IPS-18c (cell line): ENCODE data around the gene GARRE1.
"Not testable (repeated sequence)": the region's sequence is repeated elsewhere in the genome, so short reads cannot be mapped to it uniquely, and the experiment has no call there.

Source experiments
- H3K4me3 ChIP-seq: 2 replicates; pipeline ENCODE4 v1.7.0; 2013; ENCODE audit warnings: low read depth, mild to moderate bottlenecking, low read length, moderate library complexity; ENCODE audit not compliant: insufficient read depth
- H3K9me3 ChIP-seq: one replicate; pipeline ENCODE4 v1.6.1; 2013; ENCODE audit warnings: mild to moderate bottlenecking, low read length, moderate library complexity; ENCODE audit not compliant: control insufficient read depth, insufficient read depth

GARRE1 gene

GRCh38 chr19:34274284-34274826 lies 20.0 kb downstream of the GARRE1 start:
- Histone ChIP-seq H3K4me3 (no peak overlapping the region), H3K9me3 (no peaks in the 10 kb centered on the region)

- H3K4me3 ChIP-seq: no peak overlapping the region
These were observed 20.7 kb downstream of the GARRE1 start for GRCh38 chr19:34274827-34275625.

GRCh38 chr19:34275705-34276104 lies 21.4 kb downstream of the GARRE1 start:
- H3K9me3 ChIP-seq: no peaks in the 10 kb centered on the region
- H3K4me3 ChIP-seq: no peak overlapping the region

More at GRCh38 chr19:34274827-34275625, 20.7 kb downstream of the GARRE1 start:
- H3K9me3 ChIP-seq: no peaks in the 10 kb centered on the region

- Histone ChIP-seq H3K4me3 (no peak overlapping the region), H3K9me3 (no peaks in the 10 kb centered on the region)
These were observed 22.3 kb downstream of the GARRE1 start for GRCh38 chr19:34276614-34277013.

- Histone ChIP-seq H3K4me3 (no peak overlapping the region), H3K9me3 (no peaks in the 10 kb centered on the region)
These were observed 22.9 kb downstream of the GARRE1 start for GRCh38 chr19:34277244-34277643.

GRCh38 chr19:34278783-34279182 lies 24.4 kb downstream of the GARRE1 start:
- Histone ChIP-seq H3K9me3 (no peaks in the 10 kb centered on the region), H3K4me3 (no peak overlapping the region)

GRCh38 chr19:34281444-34281843 lies 27.1 kb downstream of the GARRE1 start:
- H3K4me3 ChIP-seq, H3K9me3 ChIP-seq: not testable (repeated sequence)

- Histone ChIP-seq H3K9me3 (no peaks in the 10 kb centered on the region), H3K4me3 (no peak overlapping the region)
These were observed 28.5 kb downstream of the GARRE1 start for GRCh38 chr19:34282611-34283519.

GRCh38 chr19:34284505-34284904 lies 30.2 kb downstream of the GARRE1 start:
- no peaks in the 10 kb centered on the region for H3K9me3 ChIP-seq
- no peak overlapping the region for H3K4me3 ChIP-seq

GRCh38 chr19:34287662-34288140 lies 33.3 kb downstream of the GARRE1 start:
- H3K9me3 ChIP-seq: no peaks in the 10 kb centered on the region
- no peak overlapping the region for H3K4me3 ChIP-seq

GRCh38 chr19:34288381-34288780 lies 34.0 kb downstream of the GARRE1 start:
- Histone ChIP-seq H3K9me3 (peaks cover 2% of the 10 kb centered on the region), H3K4me3 (no peak overlapping the region)

- peaks cover 2% of the 10 kb centered on the region for H3K9me3 ChIP-seq
These were observed 36.9 kb downstream of the GARRE1 start for GRCh38 chr19:34291235-34291634.

GRCh38 chr19:34295103-34295502 lies 40.7 kb downstream of the GARRE1 start:
- H3K4me3 ChIP-seq: no peak overlapping the region

More at GRCh38 chr19:34291235-34291634, 36.9 kb downstream of the GARRE1 start:
- H3K4me3 ChIP-seq: no peak overlapping the region

GRCh38 chr19:34298891-34299520 lies 44.7 kb downstream of the GARRE1 start:
- H3K4me3 ChIP-seq: no peak overlapping the region

More at GRCh38 chr19:34295103-34295502, 40.7 kb downstream of the GARRE1 start:
- H3K9me3 ChIP-seq: peaks cover 2% of the 10 kb centered on the region

GRCh38 chr19:34299576-34299975 lies 45.2 kb downstream of the GARRE1 start:
- Histone ChIP-seq H3K9me3 (no peaks in the 10 kb centered on the region), H3K4me3 (no peak overlapping the region)

More at GRCh38 chr19:34298891-34299520, 44.7 kb downstream of the GARRE1 start:
- H3K9me3 ChIP-seq: no peaks in the 10 kb centered on the region

GRCh38 chr19:34300380-34300779 lies 46.0 kb downstream of the GARRE1 start:
- H3K4me3 ChIP-seq: no peak overlapping the region
- H3K9me3 ChIP-seq: no peaks in the 10 kb centered on the region

- no peak overlapping the region for H3K4me3 ChIP-seq
- H3K9me3 ChIP-seq: no peaks in the 10 kb centered on the region
These were observed 46.6 kb downstream of the GARRE1 start for GRCh38 chr19:34300962-34301361.
